HepG2 (cell line): Measurements from ENCODE around the gene KCNQ5. TPM values are rescaled to one million over a fixed set of nuclear protein-coding genes. Genes with fewer than 3 reads are reported as not detected.

Experiments
- ATAC-seq: fragments of 200-7000 bp; cut with Tn5 transposase; 3 replicates; pipeline ENCODE4 v1.9.1; 2020; ENCODE audit warnings: mild to moderate bottlenecking, moderate library complexity
- BruUV-seq: library from RNA; stranded (reverse); fragments of 400-500 nt; replicated peaks from 2 replicates; lab custom pipeline; 2021; lab: Mats Ljungman, UMichigan
- CTCF ChIA-PET: fragments of 300-600 bp; formaldehyde crosslinking; extraction: SDS; loops from one replicate; lab custom pipeline; 2021; ENCODE audit warnings: low total read pairs, inconsistent platforms, low intra/inter-chr PET ratio; lab: Yijun Ruan, JAX
- POLR2A ChIA-PET: fragments of 350-600 bp; sonication (Branson Sonifier 250); formaldehyde crosslinking; loops from one replicate; lab custom pipeline; 2020; ENCODE audit warnings: antibody characterized with exemption, inconsistent platforms; lab: Yijun Ruan, JAX
- DNase-seq: peaks from one replicate; pipeline ENCODE4 v3.0.0-alpha.2; 2015; ENCODE audit warnings: low spot score
- FAIRE-seq: peaks from 3 replicates; lab custom pipeline; 2011; peaks lifted over from hg19 to GRCh38; lab: Jason Lieb, UNC
- H2AFZ ChIP-seq: one replicate; pipeline ENCODE4 v1.6.1; 2011; ENCODE audit warnings: low read length, inconsistent platforms
- H3K27ac ChIP-seq: fragments of 300-600 bp; 3 replicates; pipeline ENCODE4 v1.8.0; 2011; ENCODE audit warnings: mixed run types, mild to moderate bottlenecking, mixed read lengths, low read length, inconsistent platforms; ENCODE audit not compliant: insufficient read depth; ENCODE audit errors: extremely low read length
- H3K27me3 ChIP-seq, 2 experiments: fragments of 200-600 bp in 1 of 2; 2 replicates in 1 of 2; 3 replicates in 1 of 2; pipeline versions ENCODE4 v1.6.0 to v1.8.0; 2011; ENCODE audit warnings: low read length in 2 of 2, mild to moderate bottlenecking in 2 of 2, moderate library complexity in 2 of 2, inconsistent platforms in 1 of 2; ENCODE audit not compliant: insufficient read depth in 2 of 2, control insufficient read depth in 1 of 2
- H3K36me3 ChIP-seq, 2 experiments: fragments of 200-600 bp in 1 of 2; replicated peaks in 1 of 2; 2 replicates in 1 of 2; 3 replicates in 1 of 2; pipeline versions ENCODE4 v1.5.1 to v1.8.0; 2011; ENCODE audit warnings: low read length in 2 of 2, inconsistent platforms in 1 of 2; ENCODE audit not compliant: insufficient read depth in 2 of 2, control insufficient read depth in 1 of 2
- H3K4me1 ChIP-seq: 2 replicates; pipeline ENCODE4 v1.5.1; 2012; ENCODE audit warnings: low read length, inconsistent platforms; ENCODE audit not compliant: insufficient read depth
- H3K4me2 ChIP-seq: 2 replicates; pipeline ENCODE4 v1.6.0; 2011; ENCODE audit warnings: low read depth, low read length, inconsistent platforms
- H3K4me3 ChIP-seq, 3 experiments: fragments of 200-600 bp in 1 of 3; sonication (generic), shearing (Covaris generic) in 1 of 3; replicated peaks in 1 of 3; 2 replicates each; pipeline ENCODE4 v1.5.1; 2011 to 2016; ENCODE audit warnings: low read length in 3 of 3, inconsistent platforms in 2 of 3, low read depth in 2 of 3, mild to moderate bottlenecking in 2 of 3, control low read depth in 1 of 3, mixed read lengths in 1 of 3; ENCODE audit not compliant: insufficient read depth in 1 of 3
- H3K79me2 ChIP-seq: one replicate; pipeline ENCODE4 v1.6.1; 2011; ENCODE audit warnings: low read length, inconsistent platforms; ENCODE audit not compliant: insufficient read depth
- H3K9ac ChIP-seq: 2 replicates; pipeline ENCODE4 v1.6.0; 2011; ENCODE audit warnings: mild to moderate bottlenecking, low read depth, low read length, inconsistent platforms; ENCODE audit not compliant: insufficient read depth
- H3K9me3 ChIP-seq: 2 replicates; pipeline ENCODE4 v1.5.1; 2012; ENCODE audit warnings: mild to moderate bottlenecking, low read length
- H4K20me1 ChIP-seq: 2 replicates; pipeline ENCODE4 v1.6.0; 2011; ENCODE audit warnings: inconsistent platforms, mild to moderate bottlenecking, low read length, moderate library complexity; ENCODE audit not compliant: insufficient read depth
- FOXK1 ChIP-seq: sonication (generic); formaldehyde crosslinking; IDR thresholded peaks from 2 replicates; pipeline ENCODE4 v1.4.0; 2020; ENCODE audit warnings: low read depth, missing genetic modification reagents, borderline replicate concordance
- HINFP ChIP-seq: sonication (generic); formaldehyde crosslinking; IDR thresholded peaks from 2 replicates; pipeline ENCODE4 v1.4.0; 2020; ENCODE audit warnings: low read depth, mild to moderate bottlenecking, missing genetic modification reagents
- HNRNPUL1 ChIP-seq: fragments of 200-400 bp; formaldehyde crosslinking; IDR thresholded peaks from 2 replicates; pipeline ENCODE4 v1.6.1; 2017; ENCODE audit warnings: low read depth, mild to moderate bottlenecking, low read length, moderate library complexity
- HOXA7 ChIP-seq: sonication (generic); formaldehyde crosslinking; IDR thresholded peaks from 2 replicates; pipeline ENCODE4 v1.8.1; 2022; ENCODE audit warnings: mild to moderate bottlenecking, missing genetic modification reagents, moderate library complexity
- MIER2 ChIP-seq: IDR thresholded peaks from 2 replicates; pipeline ENCODE4 v1.6.1; 2016; ENCODE audit warnings: missing biosample characterization, missing genetic modification reagents
- MYNN ChIP-seq: sonication (generic); formaldehyde crosslinking; IDR thresholded peaks from 2 replicates; pipeline ENCODE4 v1.4.0; 2020; ENCODE audit warnings: mild to moderate bottlenecking, low read depth, missing genetic modification reagents
- MZF1 ChIP-seq: sonication (generic); formaldehyde crosslinking; IDR thresholded peaks from 2 replicates; pipeline ENCODE4 v1.8.1; 2023; ENCODE audit warnings: mild to moderate bottlenecking, missing genetic modification reagents, borderline replicate concordance
- NR2C2 ChIP-seq: sonication (generic); formaldehyde crosslinking; IDR thresholded peaks from 2 replicates; pipeline ENCODE4 v1.4.0; 2020; ENCODE audit warnings: missing genetic modification reagents, mild to moderate bottlenecking, moderate library complexity, borderline replicate concordance
- ONECUT2 ChIP-seq: sonication (generic); formaldehyde crosslinking; IDR thresholded peaks from 2 replicates; pipeline ENCODE4 v1.4.0; 2020; ENCODE audit warnings: missing genetic modification reagents
- SOX6 ChIP-seq, 2 experiments: fragments of 450-650 bp in 1 of 2; sonication (generic) in 1 of 2; formaldehyde crosslinking in 1 of 2; IDR thresholded peaks; 2 replicates each; pipeline versions ENCODE4 v1.4.0 to v1.6.1; 2017 to 2020; ENCODE audit warnings: antibody characterized with exemption in 1 of 2, mild to moderate bottlenecking in 1 of 2, missing genetic modification reagents in 1 of 2
- SP140L ChIP-seq: sonication (generic); formaldehyde crosslinking; IDR thresholded peaks from 2 replicates; pipeline ENCODE4 v1.4.0; 2020; ENCODE audit warnings: missing genetic modification reagents, borderline replicate concordance
- TAF15 ChIP-seq: fragments of 200-400 bp; formaldehyde crosslinking; IDR thresholded peaks from one replicate; pipeline ENCODE4 v1.6.1; 2018; ENCODE audit warnings: mild to moderate bottlenecking, low read depth, low read length; ENCODE audit not compliant: poor library complexity, severe bottlenecking
- TBX3 ChIP-seq: fragments of 450-650 bp; IDR thresholded peaks from 2 replicates; pipeline ENCODE4 v1.6.1; 2017; ENCODE audit warnings: antibody characterized with exemption, mild to moderate bottlenecking, inconsistent platforms, borderline replicate concordance
- U2AF1 ChIP-seq: fragments of 200-400 bp; formaldehyde crosslinking; optimal IDR thresholded peaks from 2 replicates; pipeline ENCODE3; 2017; ENCODE audit warnings: mild to moderate bottlenecking, low read depth, low read length
- ZHX2 ChIP-seq, 2 experiments: sonication (generic) in 1 of 2; formaldehyde crosslinking in 1 of 2; IDR thresholded peaks; 2 replicates each; pipeline versions ENCODE4 v1.6.1 to v1.9.0; 2014 to 2022; ENCODE audit warnings: antibody characterized with exemption in 1 of 2, borderline replicate concordance in 1 of 2, inconsistent platforms in 1 of 2, low read depth in 1 of 2, missing genetic modification reagents in 1 of 2
- ZNF256 ChIP-seq: sonication (generic); formaldehyde crosslinking; conservative IDR thresholded peaks from 2 replicates; pipeline ENCODE4 v1.4.0; 2020; ENCODE audit warnings: missing genetic modification reagents
- ZNF33B ChIP-seq: sonication (generic); formaldehyde crosslinking; IDR thresholded peaks from 2 replicates; pipeline ENCODE4 v1.5.1; 2020; ENCODE audit warnings: mild to moderate bottlenecking, missing genetic modification reagents
- ZNF44 ChIP-seq: sonication (generic); formaldehyde crosslinking; IDR thresholded peaks from 2 replicates; pipeline ENCODE4 v1.5.1; 2020; ENCODE audit warnings: mild to moderate bottlenecking, missing genetic modification reagents
- ZNF878 ChIP-seq: sonication (generic); formaldehyde crosslinking; IDR thresholded peaks from 2 replicates; pipeline ENCODE4 v1.8.1; 2023; ENCODE audit warnings: mild to moderate bottlenecking, missing genetic modification reagents, moderate library complexity
- WGBS: methylation state at CpG from one replicate; pipeline ENCODE4 v1.1.6; 2017; ENCODE audit warnings: low lambda C conversion rate; 5-methylcytosine and 5-hydroxymethylcytosine counted together
- in situ Hi-C: cut with HindIII; loops from 2 replicates; pipeline ENCODE4 v1.10.0; 2017; ENCODE audit warnings: low pct_unique_long_range_greater_than_20kb; ENCODE audit not compliant: extremely low pct_ligation_motif_present
- intact Hi-C: fragments of 100-400 bp; cut with micrococcal nuclease; formaldehyde crosslinking; loops from one replicate; pipeline ENCODE4 v1.10.0; 2022; ENCODE audit not compliant: unreplicated experiment
- polyA plus RNA-seq, 8 experiments: library from polyadenylated mRNA; depleted of rRNA in 3 of 8; stranded (reverse) in 7 of 8; unstranded in 1 of 8; fragments of >200 nt; fragmentation: Illumina TruSeq in 4 of 8; extraction: Trizol in 4 of 8; gene quantifications; 2 replicates each; pipeline versions ENCODE4 v1.2.1 to v1.2.3, GENCODE V29; 2011 to 2016; ENCODE audit warnings: low read depth in 4 of 8, missing spikeins in 1 of 8, mixed read lengths in 1 of 8; ENCODE audit not compliant: insufficient read depth in 1 of 8
- total RNA-seq, 5 experiments: library from RNA; depleted of rRNA; stranded (reverse); fragments of >200 nt; fragmentation: Illumina TruSeq; extraction: Trizol; gene quantifications; 2 replicates each; pipeline ENCODE4 v1.2.3, GENCODE V29; 2016; ENCODE audit warnings: low read depth in 1 of 5

Gene KCNQ5
- total and polyA plus RNA-seq, 2 of the 13 experiments (the other 11 are each of a cell fraction or from before 2014, with no cell fraction given), result 0.04 TPM; not detected in 1

GRCh38 chr6:72626126-72626525 is 4.3 kb downstream of the KCNQ5 start:
- H3K36me3 ChIP-seq, result no peaks in the 10 kb centered on the region
- in situ Hi-C loops (no loop called here), intact Hi-C loops (no loop called here)
- ChIA-PET POLR2A (no interaction called here), CTCF (no interaction called here)
- no peak overlapping the region for H2AFZ ChIP-seq
- FAIRE-seq (no peak), ATAC-seq (no peak), DNase-seq (no peak)
- no peaks in the 10 kb centered on the region; the same call in 1 of the 2 replicates for H4K20me1 ChIP-seq
- peaks cover under 1 to 19% of the 10 kb centered on the region in 2 experiments; a peak in 3 of 5 replicates for H3K27me3 ChIP-seq
- no peak overlapping the region for H3K27ac ChIP-seq
- no peak overlapping the region for H3K4me2 ChIP-seq
- WGBS, result 1% methylated on average over 2 of the region's 2 CpGs
- no peak overlapping the region for H3K9ac ChIP-seq
- BruUV-seq, result no TSS peak
- no peaks in the 10 kb centered on the region for H3K79me2 ChIP-seq
- H3K4me1 ChIP-seq, result no peaks in the 10 kb centered on the region
- H3K4me3 ChIP-seq, result no peak overlapping the region
- no peaks in the 10 kb centered on the region for H3K9me3 ChIP-seq
- TF ChIP-seq SP140L (no peak), MYNN (CRISPR knock-in tag) (no peak), MZF1 (CRISPR knock-in tag) (no peak), HINFP (CRISPR knock-in tag) (no peak), SOX6 (IDR thresholded peaks at IDR 0.05) (no peak), SOX6 (CRISPR knock-in tag; IDR thresholded peaks at IDR 0.05) (no peak), ZHX2 (IDR thresholded peaks at IDR 0.05; ENCODE audit: low read depth) (no peak), ZHX2 (CRISPR knock-in tag; IDR thresholded peaks at IDR 0.05; ENCODE audit: borderline replicate concordance) (no peak), ZNF256 (CRISPR knock-in tag) (no peak), TBX3 (no peak), U2AF1 (no peak), HNRNPUL1 (no peak), ZNF33B (CRISPR knock-in tag) (no peak), ZNF878 (CRISPR knock-in tag) (no peak), FOXK1 (CRISPR knock-in tag) (no peak), MIER2 (CRISPR knock-in tag) (no peak), NR2C2 (CRISPR knock-in tag) (no peak), HOXA7 (CRISPR knock-in tag) (no peak), ONECUT2 (CRISPR knock-in tag) (no peak), ZNF44 (CRISPR knock-in tag) (no peak), TAF15 (no peak)
